Adipocyte (in vitro differentiated cells): ENCODE results near the gene CCDC59.

Experiments used
- DNase-seq: peaks from one replicate; pipeline ENCODE4 v3.0.0-alpha.2; 2015; ENCODE audit warnings: low read depth
- H3K27me3 ChIP-seq: replicated peaks from 2 replicates; pipeline ENCODE4 v1.7.0; 2013; ENCODE audit warnings: mild to moderate bottlenecking, low read length, moderate library complexity; ENCODE audit not compliant: control insufficient read depth, insufficient read depth
- H3K36me3 ChIP-seq: 2 replicates; pipeline ENCODE4 v1.7.0; 2013; ENCODE audit warnings: low read length, mild to moderate bottlenecking, moderate library complexity; ENCODE audit not compliant: control insufficient read depth, insufficient read depth, severe bottlenecking
- H3K4me1 ChIP-seq: 2 replicates; pipeline ENCODE4 v1.7.0; 2013; ENCODE audit warnings: mild to moderate bottlenecking, low read length, moderate library complexity; ENCODE audit not compliant: control insufficient read depth, insufficient read depth
- H3K4me3 ChIP-seq: 2 replicates; pipeline ENCODE4 v1.7.0; 2013; ENCODE audit warnings: mild to moderate bottlenecking, low read length, moderate library complexity
- H3K9ac ChIP-seq: 2 replicates; pipeline ENCODE4 v1.7.0; 2013; ENCODE audit warnings: mild to moderate bottlenecking, low read length, moderate library complexity
- H3K9me3 ChIP-seq: 2 replicates; pipeline ENCODE4 v1.7.0; 2013; ENCODE audit warnings: mild to moderate bottlenecking, low read length, moderate library complexity; ENCODE audit not compliant: control insufficient read depth

Gene CCDC59

DNA sequence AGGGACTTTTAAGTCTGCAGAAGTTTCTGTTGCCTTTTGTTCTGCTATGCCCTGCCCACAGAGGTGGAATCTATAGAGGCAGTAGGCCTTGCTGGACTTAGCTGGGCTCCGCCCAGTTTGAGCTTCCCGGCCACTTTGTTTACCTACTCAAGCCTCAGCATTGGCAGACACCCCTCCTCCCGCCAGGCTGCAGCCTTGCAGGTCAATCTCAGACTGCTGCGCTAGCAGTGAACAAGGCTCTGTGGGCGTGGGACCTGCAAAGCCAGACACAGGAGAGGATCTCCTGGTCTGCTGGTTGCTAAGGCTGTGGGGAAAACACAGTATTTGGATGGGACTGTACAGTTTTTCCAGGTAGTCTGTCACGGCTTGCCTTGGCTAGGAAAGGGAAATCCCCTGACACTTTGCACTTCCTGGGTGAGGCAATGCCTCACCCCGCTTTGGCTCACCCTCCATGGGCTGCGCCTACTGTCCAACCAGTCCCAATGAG lies 43.7 kb downstream of the CCDC59 start:
- Histone ChIP-seq H3K9me3 (no peaks in the 10 kb centered on the region), H3K36me3 (no peaks in the 10 kb centered on the region), H3K4me3 (no peak overlapping the region), H3K9ac (no peak overlapping the region), H3K4me1 (no peaks in the 10 kb centered on the region), H3K27me3 (no peaks in the 10 kb centered on the region)
- DNase-seq = no peak
